Measurements from ENCODE around the gene DENND1A.

DENND1A gene

GRCh38 chr9:123834889-123835562, 94.9 kb downstream of the DENND1A start:
- peak overlapping the region in 1 of 2 donors; percentile 22 for H3K4me3 ChIP-seq (replicated peaks in 1 of 2; ENCODE audit: low read depth in 2 of 2, low read length in 2 of 2)
- no peak for TF ChIP-seq CTCF (IDR thresholded peaks at IDR 0.05; ENCODE audit: low read depth, low read length)
- DNase-seq (ENCODE audit: low read depth in 2 of 2): peak; percentile 43 to 54

- peak; percentile 31 to 47 for DNase-seq (ENCODE audit: low read depth in 2 of 2)
- peak overlapping the region in 1 of 2 donors; percentile 22 for H3K4me3 ChIP-seq (replicated peaks in 1 of 2; ENCODE audit: low read depth in 2 of 2, low read length in 2 of 2)
- TF ChIP-seq CTCF (IDR thresholded peaks at IDR 0.05; ENCODE audit: low read depth, low read length): no peak
Observed at GRCh38 chr9:123834218-123834888, 95.6 kb downstream of the DENND1A start.

GRCh38 chr9:123832858-123833650, 96.9 kb downstream of the DENND1A start:
- no peak overlapping the region for H3K4me3 ChIP-seq (replicated peaks in 1 of 2; ENCODE audit: low read depth in 2 of 2, low read length in 2 of 2)
- DNase-seq (ENCODE audit: low read depth in 2 of 2): no peak
- no peak for TF ChIP-seq CTCF (IDR thresholded peaks at IDR 0.05; ENCODE audit: low read depth, low read length)

- no peak overlapping the region for H3K4me3 ChIP-seq (replicated peaks in 1 of 2; ENCODE audit: low read depth in 2 of 2, low read length in 2 of 2)
- DNase-seq (ENCODE audit: low read depth in 2 of 2): no peak
- TF ChIP-seq CTCF (IDR thresholded peaks at IDR 0.05; ENCODE audit: low read depth, low read length): no peak
Observed at GRCh38 chr9:123832176-123832575, 97.8 kb downstream of the DENND1A start.

- H3K4me3 ChIP-seq (replicated peaks in 1 of 2; ENCODE audit: low read depth in 2 of 2, low read length in 2 of 2): no peak overlapping the region
- TF ChIP-seq CTCF (IDR thresholded peaks at IDR 0.05; ENCODE audit: low read depth, low read length): no peak
- no peak for DNase-seq (ENCODE audit: low read depth in 2 of 2)
Observed at GRCh38 chr9:123828449-123828848, 101.5 kb downstream of the DENND1A start.

- peak; percentile 53 for TF ChIP-seq CTCF (IDR thresholded peaks at IDR 0.05; ENCODE audit: low read depth, low read length)
- peak in 1 of 2 donors; percentile 60 for DNase-seq (ENCODE audit: low read depth in 2 of 2)
- no peak overlapping the region for H3K4me3 ChIP-seq (replicated peaks in 1 of 2; ENCODE audit: low read depth in 2 of 2, low read length in 2 of 2)
Observed at GRCh38 chr9:123825342-123826060, 104.4 kb downstream of the DENND1A start.
